OCI-LY7 (cell line): ENCODE results near the gene MMP24OS. TPM values are rescaled to one million over a fixed set of nuclear protein-coding genes. Genes with fewer than 3 reads are reported as not detected.

Experiments used
- BruUV-seq: library from RNA; stranded (reverse); fragments of 400-500 nt; replicated peaks from 2 replicates; lab custom pipeline; 2021; lab: Mats Ljungman, UMichigan
- CTCF ChIA-PET: fragments of 300-600 bp; sonication (Branson Sonifier 250); formaldehyde crosslinking; loops from one replicate; lab custom pipeline; 2022; ENCODE audit warnings: antibody characterized with exemption; ENCODE audit not compliant: unreplicated experiment; lab: Charles Lee
- POLR2A ChIA-PET: fragments of 300-600 bp; sonication (Branson Sonifier 250); formaldehyde crosslinking; loops from one replicate; lab custom pipeline; 2022; ENCODE audit warnings: antibody characterized with exemption; lab: Charles Lee
- DNase-seq: peaks from one replicate; pipeline ENCODE4 v3.0.0-alpha.2; 2015; ENCODE audit warnings: low spot score
- H2AFZ ChIP-seq: fragments of 200-600 bp; sonication (generic), shearing (Covaris generic); 2 replicates; pipeline ENCODE4 v1.6.1; 2014; ENCODE audit warnings: mild to moderate bottlenecking, antibody characterized with exemption, low read length, moderate library complexity
- H3K27ac ChIP-seq: fragments of 200-600 bp; sonication (generic); 2 replicates; pipeline ENCODE4 v1.5.1; 2014; ENCODE audit warnings: mixed run types, low read depth, mild to moderate bottlenecking, moderate library complexity, low read length, inconsistent platforms; ENCODE audit not compliant: poor library complexity, severe bottlenecking
- H3K36me3 ChIP-seq: fragments of 200-600 bp; sonication (generic); 2 replicates; pipeline ENCODE4 v1.6.1; 2014; ENCODE audit warnings: mild to moderate bottlenecking, antibody characterized with exemption, low read length, moderate library complexity, mixed read lengths; ENCODE audit not compliant: insufficient read depth
- H3K4me1 ChIP-seq: fragments of 200-600 bp; sonication (generic); 2 replicates; pipeline ENCODE4 v1.5.1; 2014; ENCODE audit warnings: mild to moderate bottlenecking, low read length; ENCODE audit not compliant: insufficient read depth, poor library complexity, severe bottlenecking
- H3K4me2 ChIP-seq: fragments of 200-600 bp; sonication (generic); 2 replicates; pipeline ENCODE4 v1.6.1; 2014; ENCODE audit warnings: mild to moderate bottlenecking, low read length
- H3K4me3 ChIP-seq: fragments of 200-600 bp; sonication (generic); 2 replicates; pipeline ENCODE4 v1.5.1; 2014; ENCODE audit warnings: mild to moderate bottlenecking, low read depth, low read length; ENCODE audit not compliant: poor library complexity, severe bottlenecking
- H3K79me2 ChIP-seq: fragments of 200-600 bp; sonication (generic); 2 replicates; pipeline ENCODE4 v1.6.1; 2016; ENCODE audit warnings: low read depth, mild to moderate bottlenecking, low read length, moderate library complexity, mixed read lengths; ENCODE audit not compliant: insufficient read depth
- H3K9me2 ChIP-seq: fragments of 200-600 bp; sonication (generic); 2 replicates; pipeline ENCODE4 v1.6.1; 2016; ENCODE audit warnings: mild to moderate bottlenecking, low read length, mixed read lengths; ENCODE audit not compliant: insufficient read depth
- H3K9me3 ChIP-seq: fragments of 200-600 bp; sonication (generic); 2 replicates; pipeline ENCODE4 v1.6.1; 2014; ENCODE audit warnings: mild to moderate bottlenecking, mixed run types, low read length, mixed read lengths
- H4K20me1 ChIP-seq: fragments of 200-600 bp; sonication (generic); 2 replicates; pipeline ENCODE4 v1.6.1; 2014; ENCODE audit warnings: mild to moderate bottlenecking, antibody characterized with exemption, low read length, moderate library complexity, mixed read lengths; ENCODE audit not compliant: insufficient read depth
- EZH2phosphoT487 ChIP-seq: fragments of 200-600 bp; sonication (generic); IDR thresholded peaks from 2 replicates; pipeline ENCODE4 v1.6.1; 2018; ENCODE audit warnings: low read depth, borderline replicate concordance, mild to moderate bottlenecking, mixed run types, antibody characterized with exemption, low read length, moderate library complexity, mixed read lengths
- intact Hi-C: fragments of 100-400 bp; cut with micrococcal nuclease; formaldehyde crosslinking; loops from one replicate; pipeline ENCODE4 v1.10.0; 2022; ENCODE audit not compliant: unreplicated experiment
- total RNA-seq, 2 experiments: library from RNA; depleted of rRNA in 1 of 2; stranded (reverse); fragments of >200 nt in 1 of 2; shearing (Covaris generic) in 1 of 2; gene quantifications; 2 replicates each; pipeline ENCODE4 v1.2.3, GENCODE V29; 2014 to 2022
- TF ChIP-seq, protein P1 (sequence below): fragments of 200-600 bp; sonication (generic); conservative IDR thresholded peaks from 2 replicates; pipeline ENCODE4 v1.5.1; 2014; ENCODE audit warnings: mild to moderate bottlenecking, antibody characterized with exemption, low read length, moderate library complexity, mixed read lengths

MMP24OS gene
- total RNA-seq, 2 experiments from 2014 or later = 14.8 to 44.6 TPM

DNA sequence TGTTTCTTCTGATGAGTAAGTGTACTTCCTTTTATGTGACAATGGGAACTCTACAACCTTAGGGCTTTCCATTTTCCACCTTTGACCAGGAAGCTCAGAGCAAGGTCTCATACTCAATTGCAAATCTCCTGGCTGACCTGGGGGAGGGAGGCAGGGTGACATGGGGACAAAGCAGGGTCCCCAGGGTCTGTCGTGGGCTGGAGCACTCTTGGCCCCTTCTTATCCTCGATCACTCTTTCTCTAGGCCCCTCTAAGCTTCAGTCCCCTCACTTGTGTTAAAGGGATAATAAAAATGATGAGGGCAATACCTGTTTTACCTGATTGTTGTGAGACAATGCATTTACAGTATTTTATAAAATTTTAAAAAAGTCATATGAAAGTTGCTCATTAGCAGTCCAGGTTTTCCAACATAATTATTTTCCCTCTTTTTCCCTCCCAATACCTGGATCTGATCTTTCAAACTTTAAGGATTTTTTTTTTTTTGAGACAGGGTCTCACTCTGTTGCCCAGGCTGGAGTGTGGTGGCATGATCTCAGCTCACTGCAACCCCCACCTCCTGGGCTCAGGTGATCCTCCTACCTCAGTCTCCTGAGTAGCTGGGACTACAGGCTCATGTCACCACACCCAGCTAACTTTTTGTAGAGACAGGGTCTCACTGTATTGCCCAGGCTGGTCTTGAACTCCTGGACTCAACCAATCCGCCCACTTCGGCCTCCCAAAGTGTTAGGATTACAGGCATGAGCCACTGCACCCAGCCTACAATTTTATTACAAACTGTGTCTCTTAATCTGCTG, 22.7 kb upstream of the MMP24OS start:
- Histone ChIP-seq H3K79me2 (no peaks in the 10 kb centered on the region), H3K36me3 (no peaks in the 10 kb centered on the region; the same call in 1 of the 2 replicates), H3K4me1 (peaks cover 5% of the 10 kb centered on the region), H4K20me1 (no peaks in the 10 kb centered on the region), H3K4me3 (no peak overlapping the region), H3K27ac (no peak overlapping the region), H3K9me2 (no peaks in the 10 kb centered on the region), H3K4me2 (no peak overlapping the region), H2AFZ (no peak overlapping the region), H3K9me3 (no peaks in the 10 kb centered on the region)
- no peak for DNase-seq
- TF ChIP-seq, protein P1, sequence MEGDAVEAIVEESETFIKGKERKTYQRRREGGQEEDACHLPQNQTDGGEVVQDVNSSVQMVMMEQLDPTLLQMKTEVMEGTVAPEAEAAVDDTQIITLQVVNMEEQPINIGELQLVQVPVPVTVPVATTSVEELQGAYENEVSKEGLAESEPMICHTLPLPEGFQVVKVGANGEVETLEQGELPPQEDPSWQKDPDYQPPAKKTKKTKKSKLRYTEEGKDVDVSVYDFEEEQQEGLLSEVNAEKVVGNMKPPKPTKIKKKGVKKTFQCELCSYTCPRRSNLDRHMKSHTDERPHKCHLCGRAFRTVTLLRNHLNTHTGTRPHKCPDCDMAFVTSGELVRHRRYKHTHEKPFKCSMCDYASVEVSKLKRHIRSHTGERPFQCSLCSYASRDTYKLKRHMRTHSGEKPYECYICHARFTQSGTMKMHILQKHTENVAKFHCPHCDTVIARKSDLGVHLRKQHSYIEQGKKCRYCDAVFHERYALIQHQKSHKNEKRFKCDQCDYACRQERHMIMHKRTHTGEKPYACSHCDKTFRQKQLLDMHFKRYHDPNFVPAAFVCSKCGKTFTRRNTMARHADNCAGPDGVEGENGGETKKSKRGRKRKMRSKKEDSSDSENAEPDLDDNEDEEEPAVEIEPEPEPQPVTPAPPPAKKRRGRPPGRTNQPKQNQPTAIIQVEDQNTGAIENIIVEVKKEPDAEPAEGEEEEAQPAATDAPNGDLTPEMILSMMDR = no peak
- no peak for TF ChIP-seq EZH2phosphoT487
- intact Hi-C loops = no loop called here
- BruUV-seq = no TSS peak
- CTCF ChIA-PET = no interaction called here
- POLR2A ChIA-PET = interaction anchor here (0.5 kb wide), 1 partner anchor 27 kb away, joined by 5 read pairs; no protein-coding TSS in a partner anchor

DNA sequence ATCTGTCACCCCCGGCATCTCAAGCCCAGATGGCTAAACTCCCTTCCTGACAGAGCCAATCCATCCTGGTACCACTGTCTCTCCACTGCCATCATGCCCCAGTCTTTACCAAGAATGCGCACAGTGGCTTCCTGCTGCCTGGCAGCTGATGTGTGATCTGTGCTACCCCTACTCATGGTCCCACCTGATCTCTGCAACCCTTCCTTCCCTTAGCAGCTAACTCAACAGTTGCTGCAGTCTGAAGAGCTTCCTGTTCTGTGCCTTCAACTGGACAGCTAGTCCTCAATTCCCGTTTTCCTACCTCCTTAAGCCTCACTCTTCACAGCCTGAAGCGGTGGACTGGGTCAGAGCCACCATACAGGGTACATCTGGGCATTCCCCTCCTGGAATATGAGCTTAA, 21.9 kb upstream of the MMP24OS start:
- Histone ChIP-seq H3K79me2 (no peaks in the 10 kb centered on the region), H3K9me3 (no peaks in the 10 kb centered on the region), H3K4me3 (no peak overlapping the region), H3K4me1 (peaks cover 5% of the 10 kb centered on the region), H4K20me1 (no peaks in the 10 kb centered on the region), H3K9me2 (no peaks in the 10 kb centered on the region), H3K36me3 (no peaks in the 10 kb centered on the region; the same call in 1 of the 2 replicates), H2AFZ (no peak overlapping the region), H3K27ac (no peak overlapping the region), H3K4me2 (no peak overlapping the region)
- TF ChIP-seq, protein P1 = no peak
- no peak for TF ChIP-seq EZH2phosphoT487
- intact Hi-C loops = no loop called here
- no peak for DNase-seq
- ChIA-PET POLR2A (interaction anchor here (0.5 to 0.7 kb wide), 2 partner anchors 28 to 219 kb away, joined by 4 to 5 read pairs; no protein-coding TSS in a partner anchor), CTCF (interaction anchor here (0.6 kb wide), 1 partner anchor 332 kb away, joined by 4 read pairs; no protein-coding TSS in a partner anchor)
- no TSS peak for BruUV-seq

DNA sequence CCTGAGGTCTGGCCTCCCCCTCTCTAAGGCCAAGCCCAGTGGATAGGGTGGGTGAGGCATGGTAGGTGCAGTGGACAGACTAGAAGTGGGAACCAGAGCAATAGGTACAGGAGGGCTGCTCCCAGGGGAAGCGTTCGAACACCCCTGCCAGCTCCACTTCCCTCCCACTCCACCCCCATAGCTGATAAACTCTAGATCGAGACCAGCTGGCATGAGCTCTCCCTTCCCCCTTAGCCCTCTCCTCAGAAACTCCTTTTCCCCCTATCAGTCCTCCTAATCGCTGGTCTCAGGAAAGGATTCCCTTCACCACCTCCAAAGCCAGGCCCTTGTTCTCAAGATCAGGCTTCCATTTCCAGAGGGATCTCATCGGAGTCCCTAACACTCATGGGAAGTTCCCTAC, 20.3 kb upstream of the MMP24OS start:
- Histone ChIP-seq H3K79me2 (no peaks in the 10 kb centered on the region), H3K4me2 (no peak overlapping the region), H3K9me3 (no peaks in the 10 kb centered on the region), H3K4me3 (no peak overlapping the region), H3K9me2 (no peaks in the 10 kb centered on the region), H3K4me1 (no peaks in the 10 kb centered on the region), H3K27ac (no peak overlapping the region), H4K20me1 (no peaks in the 10 kb centered on the region), H2AFZ (no peak overlapping the region), H3K36me3 (no peaks in the 10 kb centered on the region; the same call in 1 of the 2 replicates)
- BruUV-seq = no TSS peak
- CTCF ChIA-PET = no interaction called here
- intact Hi-C loops = no loop called here
- DNase-seq = no peak
- TF ChIP-seq, protein P1 = no peak
- TF ChIP-seq EZH2phosphoT487 = no peak
- POLR2A ChIA-PET = interaction anchor here (0.6 to 2.2 kb wide), 3 partner anchors 9 to 504 kb away, joined by 3 to 8 read pairs (median 3); no protein-coding TSS in a partner anchor
